HG03196 (cell line): ENCODE data around the gene GCNA.
A peak's percentile ranks its signal among the peaks of the same experiment; 100 is the strongest.

Experiments used
- ATAC-seq: cut with Tn5 transposase; IDR thresholded peaks from one replicate; pipeline ENCODE4 v1.9.1; 2021; ENCODE audit not compliant: unreplicated experiment

Gene GCNA, protein sequence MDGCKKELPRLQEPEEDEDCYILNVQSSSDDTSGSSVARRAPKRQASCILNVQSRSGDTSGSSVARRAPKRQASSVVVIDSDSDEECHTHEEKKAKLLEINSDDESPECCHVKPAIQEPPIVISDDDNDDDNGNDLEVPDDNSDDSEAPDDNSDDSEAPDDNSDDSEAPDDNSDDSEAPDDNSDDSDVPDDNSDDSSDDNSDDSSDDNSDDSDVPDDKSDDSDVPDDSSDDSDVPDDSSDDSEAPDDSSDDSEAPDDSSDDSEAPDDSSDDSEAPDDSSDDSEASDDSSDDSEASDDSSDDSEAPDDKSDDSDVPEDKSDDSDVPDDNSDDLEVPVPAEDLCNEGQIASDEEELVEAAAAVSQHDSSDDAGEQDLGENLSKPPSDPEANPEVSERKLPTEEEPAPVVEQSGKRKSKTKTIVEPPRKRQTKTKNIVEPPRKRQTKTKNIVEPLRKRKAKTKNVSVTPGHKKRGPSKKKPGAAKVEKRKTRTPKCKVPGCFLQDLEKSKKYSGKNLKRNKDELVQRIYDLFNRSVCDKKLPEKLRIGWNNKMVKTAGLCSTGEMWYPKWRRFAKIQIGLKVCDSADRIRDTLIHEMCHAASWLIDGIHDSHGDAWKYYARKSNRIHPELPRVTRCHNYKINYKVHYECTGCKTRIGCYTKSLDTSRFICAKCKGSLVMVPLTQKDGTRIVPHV

GRCh38 chrX:71578253-71579135 lies at the start of gene GCNA:
TSS of gene GCNA (plus strand) at chrX:71578437. CDS start at chrX:71580822, 2,385 bp downstream.
- no peak for ATAC-seq

DNA sequence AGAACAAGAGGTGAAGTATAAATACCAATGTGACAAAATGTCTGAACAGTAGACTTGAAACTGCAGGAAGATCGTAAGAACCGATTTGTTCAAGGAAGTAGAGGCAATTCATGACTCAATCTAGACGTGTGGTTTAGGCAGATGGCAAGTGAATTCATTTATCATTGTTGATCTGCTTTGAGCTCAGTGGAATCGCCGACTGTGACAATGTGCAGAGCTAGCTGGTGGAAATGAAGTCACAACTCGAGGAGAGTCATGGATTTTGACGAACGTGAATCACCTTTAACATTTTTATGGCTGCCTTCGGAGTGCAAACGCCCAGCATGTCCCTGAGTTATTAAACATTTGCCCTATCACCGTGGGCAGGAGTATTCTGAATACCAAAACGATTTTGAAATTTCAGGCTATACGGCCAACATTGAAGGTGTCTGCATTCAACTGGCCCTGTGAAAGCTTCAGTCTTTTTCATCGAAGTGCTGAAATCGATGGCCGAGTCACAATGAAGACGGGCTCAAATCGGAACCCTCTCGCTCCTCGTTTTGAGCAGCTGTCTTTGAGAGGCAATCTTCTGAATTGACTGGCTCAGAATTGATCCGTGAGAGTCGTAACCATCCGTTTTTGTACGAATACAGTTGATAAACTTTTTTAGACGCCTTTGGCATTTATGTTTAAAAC lies 46.0 kb upstream of the GCNA start:
- peak; percentile 17 for ATAC-seq

- ATAC-seq: peak; percentile 83
Observed at GRCh38 chrX:71532753-71533425, 45.3 kb upstream of the GCNA start, which contains the start of gene OGT. TSS of gene OGT (plus strand) at chrX:71533104. CDS start at chrX:71533300, 196 bp downstream.

GRCh38 chrX:71533516-71533850 lies 44.8 kb upstream of the GCNA start:
- no peak for ATAC-seq

DNA sequence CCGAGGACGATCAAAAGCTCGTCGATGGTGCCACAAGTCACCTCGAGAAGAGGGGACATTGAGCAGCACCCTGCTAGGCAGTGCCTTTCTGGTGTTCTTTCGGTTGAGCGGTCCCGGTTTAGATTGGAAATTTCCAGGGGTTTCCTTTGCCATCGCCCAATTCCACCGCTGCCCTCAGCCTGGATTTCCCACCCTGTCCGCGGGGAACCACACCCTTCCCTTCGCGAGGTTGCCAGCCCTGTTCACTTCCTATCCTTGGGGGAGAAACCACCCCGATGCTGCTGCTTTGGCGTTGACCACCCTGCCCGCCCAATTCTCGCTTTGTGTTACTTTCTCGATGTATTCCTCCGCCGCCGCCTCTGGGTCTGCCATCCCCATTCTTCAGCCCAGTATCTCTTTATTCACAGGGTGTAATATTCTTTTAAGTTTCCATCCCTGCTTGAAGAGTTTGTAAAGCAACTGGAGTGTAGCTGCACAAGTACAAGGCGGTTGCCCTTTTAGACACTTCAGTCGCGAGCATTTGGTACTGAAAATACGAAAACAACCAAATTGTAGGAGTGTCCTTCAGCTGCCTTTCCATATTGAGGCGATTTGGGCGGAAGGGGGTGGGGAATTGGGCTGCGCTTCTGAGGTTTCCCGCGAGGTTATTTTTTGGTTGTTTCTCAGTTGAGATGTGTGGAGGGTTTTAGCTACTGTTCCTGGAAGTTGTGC lies 44.2 kb upstream of the GCNA start:
- ATAC-seq: no peak

- ATAC-seq: no peak
Observed at GRCh38 chrX:71534773-71535544, 43.3 kb upstream of the GCNA start.

- no peak for ATAC-seq
Observed at GRCh38 chrX:71536285-71536684, 42.0 kb upstream of the GCNA start.

DNA sequence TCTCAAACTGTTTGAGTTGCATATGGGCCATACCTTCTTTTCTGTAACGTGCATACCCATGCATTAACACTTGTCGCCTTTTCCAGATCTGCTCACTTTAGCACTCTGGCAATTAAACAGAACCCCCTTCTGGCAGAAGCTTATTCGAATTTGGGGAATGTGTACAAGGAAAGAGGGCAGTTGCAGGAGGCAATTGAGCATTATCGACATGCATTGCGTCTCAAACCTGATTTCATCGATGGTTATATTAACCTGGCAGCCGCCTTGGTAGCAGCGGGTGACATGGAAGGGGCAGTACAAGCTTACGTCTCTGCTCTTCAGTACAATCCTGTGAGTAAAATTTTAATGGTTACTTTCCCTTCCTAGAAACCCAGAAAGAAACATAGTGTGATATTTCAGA lies 40.5 kb upstream of the GCNA start:
- ATAC-seq: no peak

- no peak for ATAC-seq
Observed at GRCh38 chrX:71540801-71541200, 37.4 kb upstream of the GCNA start.

- ATAC-seq: peak; percentile 75
Observed at GRCh38 chrX:71541210-71542022, 36.8 kb upstream of the GCNA start.

GRCh38 chrX:71542411-71542810 lies 35.8 kb upstream of the GCNA start:
- no peak for ATAC-seq

DNA sequence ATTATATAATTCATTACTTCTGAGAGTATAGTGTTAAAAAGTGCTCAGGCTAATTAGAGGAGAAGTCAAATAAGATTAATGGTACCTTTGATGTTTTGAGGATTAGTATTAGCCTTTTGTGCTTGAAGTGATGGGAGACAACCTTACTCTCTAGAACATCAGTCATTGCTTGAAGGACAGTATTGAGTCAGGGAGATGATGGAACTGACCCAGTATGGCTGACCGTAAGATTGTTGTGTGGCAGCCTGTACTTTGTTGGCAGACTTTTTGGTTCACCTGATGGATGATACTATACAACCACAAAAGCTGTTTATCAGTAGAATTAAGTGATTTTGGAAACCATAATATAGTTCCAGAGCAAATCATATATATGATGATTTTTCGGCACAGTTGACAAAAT lies 35.4 kb upstream of the GCNA start:
- ATAC-seq: no peak

- ATAC-seq: no peak
Observed at GRCh38 chrX:71543316-71543715, 34.9 kb upstream of the GCNA start.

- ATAC-seq: no peak
Observed at GRCh38 chrX:71545364-71545763, 32.9 kb upstream of the GCNA start.

GRCh38 chrX:71546879-71547278 lies 31.4 kb upstream of the GCNA start:
- ATAC-seq: no peak

DNA sequence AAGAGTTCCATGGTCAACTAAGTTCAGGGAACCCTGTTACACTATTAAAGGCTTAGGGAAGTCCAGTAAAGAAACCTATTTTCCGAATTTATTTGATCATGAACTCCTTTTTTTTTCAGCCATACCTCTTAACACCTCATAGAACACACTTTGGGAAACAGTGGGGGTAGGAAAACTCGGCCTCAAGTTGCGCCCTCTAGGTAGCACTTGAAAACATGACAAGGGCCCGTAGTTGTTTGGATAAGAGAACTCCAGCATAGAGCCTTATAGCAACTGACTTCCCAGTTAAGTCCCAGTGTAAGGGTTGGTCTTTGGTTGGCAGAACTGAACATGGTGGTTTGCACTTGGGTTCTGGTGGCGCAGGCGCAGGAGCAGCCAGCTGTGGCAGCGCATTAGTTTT lies 30.9 kb upstream of the GCNA start:
- ATAC-seq: no peak

GRCh38 chrX:71549986-71550385 lies 28.3 kb upstream of the GCNA start:
- ATAC-seq: no peak

- no peak for ATAC-seq
Observed at GRCh38 chrX:71550578-71550977, 27.7 kb upstream of the GCNA start.
